Lung (tissue), 12 donors: ENCODE data around the gene SERPINB6. TPM values are rescaled to one million over a fixed set of nuclear protein-coding genes. Genes with fewer than 3 reads are reported as not detected.

Source experiments
- ATAC-seq: fragments of 200-7000 bp; cut with Tn5 transposase; one replicate; pipeline ENCODE4 v1.9.1; 2020; ENCODE audit warnings: moderate number of reproducible peaks; ENCODE audit not compliant: insufficient read depth, low FRiP score
- DNase-seq, 3 donors: peaks; one replicate each; pipeline ENCODE4 v3.0.0-alpha.2; 2013 to 2017
- H3K27ac ChIP-seq, 2 donors: one replicate each; pipeline ENCODE4 v1.5.1; 2013; ENCODE audit warnings: mild to moderate bottlenecking in 2 of 2, moderate library complexity in 2 of 2, control low read depth in 1 of 2, inconsistent platforms in 1 of 2, low read depth in 1 of 2, low read length in 1 of 2
- H3K27me3 ChIP-seq, 3 donors: one replicate each; pipeline ENCODE4 v1.5.1; 2013; ENCODE audit warnings: low read length in 2 of 3; ENCODE audit not compliant: control insufficient read depth in 3 of 3, insufficient read depth in 3 of 3
- H3K36me3 ChIP-seq, 4 donors: one replicate each; pipeline ENCODE4 v1.5.1; 2013; ENCODE audit warnings: low read length in 4 of 4, mild to moderate bottlenecking in 1 of 4, moderate library complexity in 1 of 4; ENCODE audit not compliant: control insufficient read depth in 4 of 4, insufficient read depth in 4 of 4
- H3K4me1 ChIP-seq, 5 donors: one replicate each; pipeline ENCODE4 v1.5.1; 2013; ENCODE audit warnings: low read length in 5 of 5, mild to moderate bottlenecking in 2 of 5, moderate library complexity in 1 of 5; ENCODE audit not compliant: control insufficient read depth in 5 of 5, insufficient read depth in 5 of 5
- H3K4me3 ChIP-seq: one replicate; pipeline ENCODE4 v1.5.1; 2013; ENCODE audit warnings: mild to moderate bottlenecking, control low read depth, moderate library complexity
- H3K9ac ChIP-seq, 2 donors: one replicate each; pipeline ENCODE4 v1.5.1; 2013; ENCODE audit warnings: low read length in 2 of 2, control low read depth in 1 of 2; ENCODE audit not compliant: insufficient read depth in 1 of 2
- H3K9me3 ChIP-seq, 4 donors: one replicate each; pipeline ENCODE4 v1.5.1; 2013; ENCODE audit warnings: low read length in 3 of 4, mild to moderate bottlenecking in 1 of 4, moderate library complexity in 1 of 4; ENCODE audit not compliant: control insufficient read depth in 4 of 4, insufficient read depth in 3 of 4
- CTCF ChIP-seq: IDR thresholded peaks from 2 replicates; pipeline ENCODE4 v1.5.1; 2012; ENCODE audit warnings: mild to moderate bottlenecking; ENCODE audit errors: control extremely low read depth, extremely low read depth
- WGBS, 2 donors: extraction: QIAGEN DNeasy Blood & Tissue Kit; methylation state at CpG; one replicate each; pipeline ENCODE4 v1.1.7; 2013; 5-methylcytosine and 5-hydroxymethylcytosine counted together
- polyA plus RNA-seq, 2 donors: library from polyadenylated mRNA; stranded (reverse); fragments of 200-250 nt; gene quantifications; one replicate each; pipeline ENCODE4 v1.2.1, GENCODE V29; 2013
- total RNA-seq, 2 donors: library from RNA; depleted of rRNA in 1 of 2; stranded (reverse); fragments of >200 nt in 1 of 2; gene quantifications; one replicate each; pipeline ENCODE4 v1.2.1, GENCODE V29; 2014 to 2021
- donor health status: control.
- donor health status: control.
- donor health status: Bipolar disorder and iron deficiency.
- donor health status: healthy.
- donor health status: DM: yes; HTN: yes; CAD: no.

SERPINB6 gene
- total and polyA plus RNA-seq, 4 donors: 113 to 155 (median 127) TPM

GRCh38 chr6:2918936-2919335 lies 52.4 kb downstream of the SERPINB6 start:
- ATAC-seq: peak; percentile 34
- DNase-seq: no peak
- no peak overlapping the region for H3K9ac ChIP-seq
- no peak for TF ChIP-seq CTCF
- H3K9me3 ChIP-seq: no peaks in the 10 kb centered on the region
- H3K27ac ChIP-seq: no peak overlapping the region
- no peaks in the 10 kb centered on the region for H3K27me3 ChIP-seq
- 69 to 74% methylated on average over 4 of the region's 4 CpGs for WGBS, 2 donors
- no peak overlapping the region for H3K4me3 ChIP-seq
- H3K4me1 ChIP-seq: peaks cover 0 to 6% (median 0%) of the 10 kb centered on the region in 5 donors
- H3K36me3 ChIP-seq: no peaks in the 10 kb centered on the region

- TF ChIP-seq CTCF: no peak
- Histone ChIP-seq H3K27me3 (no peaks in the 10 kb centered on the region), H3K9ac (no peak overlapping the region), H3K27ac (no peak overlapping the region), H3K9me3 (no peaks in the 10 kb centered on the region), H3K36me3 (no peaks in the 10 kb centered on the region), H3K4me1 (peaks cover 0 to 6% (median 0%) of the 10 kb centered on the region in 5 donors), H3K4me3 (no peak overlapping the region)
- peak; percentile 73 to 87 (median 84) for DNase-seq
- ATAC-seq: no peak
- 77 to 84% methylated on average over 14 of the region's 14 CpGs for WGBS, 2 donors
Observed at GRCh38 chr6:2917801-2918445, 53.4 kb downstream of the SERPINB6 start.

- no peak for TF ChIP-seq CTCF
- no peak overlapping the region for H3K27ac ChIP-seq
- H3K9ac ChIP-seq: no peak overlapping the region
- H3K4me1 ChIP-seq: peaks cover 0 to 6% (median 0%) of the 10 kb centered on the region in 5 donors
- no peaks in the 10 kb centered on the region for H3K36me3 ChIP-seq
- no peak for ATAC-seq
- no peaks in the 10 kb centered on the region for H3K27me3 ChIP-seq
- H3K4me3 ChIP-seq: no peak overlapping the region
- no peaks in the 10 kb centered on the region for H3K9me3 ChIP-seq
- DNase-seq: no peak
- 63 to 91% methylated on average over 4 of the region's 4 CpGs for WGBS, 2 donors
Observed at GRCh38 chr6:2917065-2917464, 54.3 kb downstream of the SERPINB6 start.
